ENCODE results near the gene MCRIP1. TPM values are rescaled to one million over a fixed set of nuclear protein-coding genes. Genes with fewer than 3 reads are reported as not detected.
A peak's percentile ranks its signal among the peaks of the same experiment; 100 is the strongest.

The MCRIP1 gene
- polyA plus RNA-seq, 1 donor, result 60.9 TPM

DNA sequence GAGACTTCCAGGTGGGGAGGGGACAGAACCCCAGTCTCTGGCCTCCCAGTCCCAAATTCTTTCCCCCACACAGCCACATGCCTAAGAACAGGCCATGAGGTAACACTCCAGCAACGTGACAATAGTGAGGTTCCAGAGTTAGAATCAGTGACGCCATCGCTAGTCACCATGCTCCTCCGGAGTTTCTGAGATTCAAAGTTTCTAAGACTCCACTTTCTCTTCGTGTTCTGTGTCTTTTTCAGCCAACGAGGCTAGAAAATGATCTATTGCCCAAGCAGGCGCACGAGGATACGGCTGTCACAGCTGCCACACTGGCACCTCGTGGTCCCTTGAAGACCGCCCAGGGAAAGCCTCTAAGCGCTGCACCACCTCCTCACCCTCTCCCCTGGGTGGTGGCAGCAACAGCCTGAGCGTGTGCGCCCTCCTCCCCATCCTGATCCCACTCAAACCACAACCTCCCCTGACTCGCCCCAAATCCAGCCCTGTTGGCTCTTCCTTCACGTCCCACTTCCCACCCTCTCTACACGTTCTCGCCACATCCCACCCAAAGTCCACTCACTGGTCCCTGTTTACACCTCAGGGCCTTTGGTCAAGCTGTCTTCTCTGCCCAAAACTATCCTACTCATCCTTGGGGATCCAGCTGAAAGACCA, 1.0 kb downstream of the MCRIP1 start:
- H3K4me1 ChIP-seq (ENCODE audit: control insufficient read depth, insufficient read depth, low read length), result peaks cover 18% of the 10 kb centered on the region
- H3K9me3 ChIP-seq (ENCODE audit: control insufficient read depth, low read depth, low read length), result peaks cover 2% of the 10 kb centered on the region
- peak in 1 of 2 donors; percentile 48 for DNase-seq
- WGBS (ENCODE audit: insufficient coverage, low lambda C conversion rate), result no CpG with 5 or more reads among the region's 18 CpGs
- H3K4me3 ChIP-seq (ENCODE audit: low read length), result peak overlapping the region; percentile 87
- peak overlapping the region; percentile 78 for H3K27ac ChIP-seq (ENCODE audit: low read length)
- no peaks in the 10 kb centered on the region for H3K27me3 ChIP-seq (ENCODE audit: control insufficient read depth, insufficient read depth, low read length)
- no peaks in the 10 kb centered on the region for H3K36me3 ChIP-seq (ENCODE audit: control insufficient read depth, insufficient read depth, low read length)

DNA sequence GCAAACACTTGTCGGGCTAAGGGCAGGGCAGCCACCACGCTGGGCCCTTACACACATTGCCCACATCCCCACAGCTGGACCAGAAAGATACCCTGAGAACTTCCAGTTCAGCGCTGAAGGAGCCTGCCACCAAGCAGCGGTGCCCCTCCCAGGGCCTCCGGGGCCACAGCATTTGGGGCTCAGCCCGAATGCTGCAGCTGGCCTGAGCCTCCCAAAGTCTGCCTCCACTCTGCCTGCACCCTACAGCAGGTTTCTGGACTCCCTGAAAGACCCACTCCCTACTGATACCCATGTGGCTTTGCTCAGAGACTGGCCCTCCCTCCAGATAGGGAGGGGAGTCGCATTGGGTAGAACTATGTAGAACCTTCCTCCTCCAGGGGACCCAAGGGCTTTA, 1.5 kb downstream of the MCRIP1 start:
- Histone ChIP-seq H3K27me3 (ENCODE audit: control insufficient read depth, insufficient read depth, low read length) (no peaks in the 10 kb centered on the region), H3K27ac (ENCODE audit: low read length) (no peak overlapping the region), H3K4me3 (ENCODE audit: low read length) (no peak overlapping the region), H3K36me3 (ENCODE audit: control insufficient read depth, insufficient read depth, low read length) (no peaks in the 10 kb centered on the region), H3K4me1 (ENCODE audit: control insufficient read depth, insufficient read depth, low read length) (peaks cover 18% of the 10 kb centered on the region), H3K9me3 (ENCODE audit: control insufficient read depth, low read depth, low read length) (peaks cover 2% of the 10 kb centered on the region)
- no CpG with 5 or more reads among the region's 7 CpGs for WGBS (ENCODE audit: insufficient coverage, low lambda C conversion rate)
- DNase-seq, result no peak

DNA sequence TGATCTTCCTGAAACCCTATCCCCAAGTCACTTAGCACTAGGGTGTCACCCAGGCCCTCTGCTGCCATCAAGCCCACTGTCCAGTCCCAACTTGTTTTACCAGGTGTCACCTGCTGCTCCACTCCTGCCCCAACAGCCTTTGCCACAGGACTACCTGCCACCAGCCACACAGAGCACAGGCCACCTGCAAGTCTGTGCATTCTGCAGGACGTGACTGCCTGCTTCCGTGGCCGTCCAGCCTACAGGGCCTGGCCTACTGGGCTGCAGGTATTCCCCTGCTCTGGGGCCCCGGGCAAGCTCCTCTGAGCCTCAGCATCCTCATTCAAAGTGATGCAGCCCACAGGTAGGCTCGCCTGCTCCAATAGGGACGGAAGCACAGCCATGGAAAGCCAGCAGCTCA, 3.2 kb downstream of the MCRIP1 start:
- Histone ChIP-seq H3K27me3 (ENCODE audit: control insufficient read depth, insufficient read depth, low read length) (no peaks in the 10 kb centered on the region), H3K36me3 (ENCODE audit: control insufficient read depth, insufficient read depth, low read length) (no peaks in the 10 kb centered on the region), H3K27ac (ENCODE audit: low read length) (no peak overlapping the region), H3K4me1 (ENCODE audit: control insufficient read depth, insufficient read depth, low read length) (peaks cover 18% of the 10 kb centered on the region), H3K4me3 (ENCODE audit: low read length) (no peak overlapping the region), H3K9me3 (ENCODE audit: control insufficient read depth, low read depth, low read length) (peaks cover 2% of the 10 kb centered on the region)
- no peak for DNase-seq
- no CpG with 5 or more reads among the region's 6 CpGs for WGBS (ENCODE audit: insufficient coverage, low lambda C conversion rate)

DNA sequence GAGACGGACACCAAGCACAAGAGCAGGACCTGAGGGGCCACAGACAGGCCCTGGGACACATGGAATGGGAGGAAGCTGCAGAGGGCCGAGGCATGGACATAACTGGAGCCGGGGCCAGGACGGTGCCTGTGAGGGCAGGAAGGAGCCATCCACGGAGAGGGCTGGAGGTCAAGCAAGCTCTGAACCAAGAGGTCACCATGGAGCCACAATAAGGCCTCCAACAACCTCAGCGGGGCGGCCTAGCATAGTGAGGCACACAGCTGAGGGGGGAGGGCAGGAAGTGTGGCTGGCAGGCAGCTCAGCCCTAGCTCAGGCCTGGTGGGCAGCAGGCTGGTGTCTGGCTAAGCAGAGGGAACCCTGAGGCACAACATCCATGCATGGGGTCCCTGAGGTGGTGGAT, 4.4 kb downstream of the MCRIP1 start:
- WGBS (ENCODE audit: insufficient coverage, low lambda C conversion rate), result no CpG with 5 or more reads among the region's 7 CpGs
- no peak for DNase-seq
- H3K4me3 ChIP-seq (ENCODE audit: low read length), result no peak overlapping the region
- H3K27me3 ChIP-seq (ENCODE audit: control insufficient read depth, insufficient read depth, low read length), result no peaks in the 10 kb centered on the region
- peaks cover 4% of the 10 kb centered on the region for H3K36me3 ChIP-seq (ENCODE audit: control insufficient read depth, insufficient read depth, low read length)
- no peak overlapping the region for H3K27ac ChIP-seq (ENCODE audit: low read length)
- H3K4me1 ChIP-seq (ENCODE audit: control insufficient read depth, insufficient read depth, low read length), result peaks cover 14% of the 10 kb centered on the region
- H3K9me3 ChIP-seq (ENCODE audit: control insufficient read depth, low read depth, low read length), result peaks cover 2% of the 10 kb centered on the region

DNA sequence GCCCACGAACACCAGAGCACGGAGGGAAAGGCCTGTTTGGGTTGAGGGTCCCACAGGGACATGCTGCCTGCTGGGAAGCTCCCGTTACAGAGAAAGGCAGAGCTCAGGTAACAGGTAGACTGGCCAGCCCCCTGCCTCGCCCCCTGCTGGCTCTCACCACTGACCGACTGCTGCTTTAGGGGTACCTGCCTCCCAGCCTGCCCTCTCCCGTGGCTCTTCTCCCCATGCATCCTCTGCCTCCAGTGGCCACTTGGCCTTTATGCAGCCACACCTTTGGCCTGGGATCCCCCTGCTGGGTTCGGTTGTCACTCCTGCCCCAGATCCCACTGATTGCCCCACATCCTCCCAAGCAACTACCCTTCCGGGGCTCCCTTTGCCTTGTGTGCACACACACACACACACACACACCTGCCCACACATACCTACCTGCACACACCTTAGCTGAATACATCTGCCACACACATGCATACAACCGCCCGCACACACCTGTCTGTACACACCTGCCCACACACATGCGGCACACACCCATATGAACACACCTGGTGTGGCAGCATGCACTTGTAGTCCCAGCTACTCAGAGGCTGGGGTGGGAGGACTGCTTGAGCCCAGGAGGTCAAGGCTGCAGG, 7.1 kb downstream of the MCRIP1 start:
- Histone ChIP-seq H3K4me3 (ENCODE audit: low read length) (no peak overlapping the region), H3K36me3 (ENCODE audit: control insufficient read depth, insufficient read depth, low read length) (peaks cover 18% of the 10 kb centered on the region), H3K4me1 (ENCODE audit: control insufficient read depth, insufficient read depth, low read length) (peaks cover 18% of the 10 kb centered on the region), H3K27ac (ENCODE audit: low read length) (no peak overlapping the region), H3K9me3 (ENCODE audit: control insufficient read depth, low read depth, low read length) (peaks cover 4% of the 10 kb centered on the region), H3K27me3 (ENCODE audit: control insufficient read depth, insufficient read depth, low read length) (no peaks in the 10 kb centered on the region)
- DNase-seq, result no peak
- WGBS (ENCODE audit: insufficient coverage, low lambda C conversion rate), result no CpG with 5 or more reads among the region's 11 CpGs

DNA sequence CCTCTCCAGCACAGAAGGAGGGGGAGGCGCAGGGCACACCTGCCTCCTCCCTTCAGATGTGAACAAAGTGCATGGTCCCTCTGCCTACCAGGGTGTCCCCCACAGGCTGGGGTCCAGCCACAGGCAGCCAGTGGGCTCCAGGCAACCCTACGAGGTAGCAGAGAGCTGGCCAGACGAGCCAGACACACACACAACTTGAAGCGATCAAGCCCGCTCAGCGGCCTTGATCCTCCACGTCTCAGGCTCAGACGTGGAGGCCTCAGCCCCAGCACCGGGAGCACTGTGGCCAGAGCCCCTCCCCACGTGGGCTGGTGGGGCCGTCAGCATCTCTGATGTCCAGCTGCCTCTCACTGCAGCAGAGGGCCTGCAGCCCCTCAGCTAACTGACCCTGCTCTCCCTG, 8.5 kb downstream of the MCRIP1 start:
- Histone ChIP-seq H3K27me3 (ENCODE audit: control insufficient read depth, insufficient read depth, low read length) (no peaks in the 10 kb centered on the region), H3K4me3 (ENCODE audit: low read length) (no peak overlapping the region), H3K4me1 (ENCODE audit: control insufficient read depth, insufficient read depth, low read length) (peaks cover 18% of the 10 kb centered on the region), H3K36me3 (ENCODE audit: control insufficient read depth, insufficient read depth, low read length) (peaks cover 18% of the 10 kb centered on the region), H3K27ac (ENCODE audit: low read length) (no peak overlapping the region), H3K9me3 (ENCODE audit: control insufficient read depth, low read depth, low read length) (peaks cover 4% of the 10 kb centered on the region)
- WGBS (ENCODE audit: insufficient coverage, low lambda C conversion rate), result no CpG with 5 or more reads among the region's 11 CpGs
- no peak for DNase-seq

DNA sequence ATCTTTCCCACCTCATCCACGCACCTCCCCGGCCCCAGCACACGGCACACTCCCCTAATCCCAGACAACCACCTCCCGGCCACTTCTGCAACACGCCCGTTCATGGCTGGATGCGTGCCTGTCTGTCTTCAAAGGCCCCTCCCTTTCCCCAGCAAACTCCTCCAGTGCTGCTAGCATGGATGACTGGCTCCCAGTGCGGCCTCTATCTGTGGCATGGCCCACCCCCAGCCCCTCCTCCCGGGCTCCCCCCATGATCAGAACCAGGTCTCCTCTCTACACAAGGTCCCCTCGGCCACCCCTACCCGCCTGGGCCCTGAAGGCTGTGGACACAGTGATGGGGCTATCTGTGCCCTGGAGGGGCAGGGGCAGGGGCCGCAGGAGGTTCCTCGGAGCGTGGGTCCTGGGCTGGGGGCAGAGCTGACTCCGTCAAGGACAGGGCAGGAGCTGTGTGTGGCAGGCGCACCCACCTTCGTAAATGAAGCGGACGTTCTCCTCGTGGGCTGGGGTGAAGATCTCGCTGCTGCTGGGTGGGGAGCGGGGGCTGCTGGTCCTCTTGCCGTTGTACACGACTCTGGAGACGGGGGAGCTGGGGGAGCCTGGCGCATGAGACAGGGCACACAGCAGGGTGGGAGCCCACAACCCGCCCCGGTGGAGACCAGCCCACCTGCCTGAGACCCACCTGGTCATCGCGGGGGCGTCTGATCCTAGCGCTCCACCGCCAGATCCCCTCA, 9.1 kb downstream of the MCRIP1 start:
- peaks cover 18% of the 10 kb centered on the region for H3K36me3 ChIP-seq (ENCODE audit: control insufficient read depth, insufficient read depth, low read length)
- peaks cover 4% of the 10 kb centered on the region for H3K9me3 ChIP-seq (ENCODE audit: control insufficient read depth, low read depth, low read length)
- no peak for DNase-seq
- 60% methylated on average over 2 of the region's 33 CpGs for WGBS (ENCODE audit: insufficient coverage, low lambda C conversion rate)
- no peak overlapping the region for H3K4me3 ChIP-seq (ENCODE audit: low read length)
- no peaks in the 10 kb centered on the region for H3K27me3 ChIP-seq (ENCODE audit: control insufficient read depth, insufficient read depth, low read length)
- H3K27ac ChIP-seq (ENCODE audit: low read length), result no peak overlapping the region
- peaks cover 18% of the 10 kb centered on the region for H3K4me1 ChIP-seq (ENCODE audit: control insufficient read depth, insufficient read depth, low read length)

DNA sequence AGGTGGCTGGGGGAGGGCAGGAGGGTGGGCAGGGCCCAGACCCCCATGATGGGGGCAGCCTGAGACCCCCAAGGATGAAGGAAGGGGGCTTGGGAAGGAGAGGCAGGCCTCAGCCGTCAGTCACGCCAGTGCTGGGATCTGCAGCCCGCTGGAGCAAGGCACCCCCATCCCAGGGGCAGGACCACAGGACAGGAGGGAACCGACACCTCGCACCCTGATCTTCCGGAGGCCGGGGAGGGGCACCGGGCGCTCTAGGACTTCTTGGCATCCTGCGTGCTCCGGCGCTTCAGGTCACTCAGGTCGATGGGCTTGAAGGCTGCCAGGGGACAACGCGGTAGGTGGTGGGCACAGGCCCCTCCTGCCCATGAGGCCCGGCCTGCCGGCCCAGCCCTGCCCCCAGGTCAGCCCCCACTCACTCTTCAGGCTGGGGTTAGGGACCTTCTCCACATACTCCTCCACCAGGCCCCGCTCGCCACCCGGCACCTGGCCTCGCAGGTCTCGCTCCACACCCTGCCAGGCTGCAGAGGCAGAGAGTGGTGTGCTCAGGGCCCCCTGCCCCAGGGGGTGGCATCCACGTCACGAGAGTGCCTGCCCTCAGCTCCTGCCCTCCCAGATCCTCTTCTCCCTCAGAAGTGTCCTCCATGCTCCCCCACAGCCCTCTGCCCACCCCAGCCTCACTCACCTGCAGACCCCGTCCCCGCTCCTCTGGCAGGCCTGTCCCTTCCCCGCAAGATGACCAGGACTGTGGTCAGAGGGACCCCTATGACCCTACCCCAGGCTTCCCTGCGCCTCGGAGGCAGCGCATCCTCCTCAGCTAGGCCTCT, 9.9 kb downstream of the MCRIP1 start:
- Histone ChIP-seq H3K4me1 (ENCODE audit: control insufficient read depth, insufficient read depth, low read length) (peaks cover 18% of the 10 kb centered on the region), H3K27me3 (ENCODE audit: control insufficient read depth, insufficient read depth, low read length) (no peaks in the 10 kb centered on the region), H3K9me3 (ENCODE audit: control insufficient read depth, low read depth, low read length) (peaks cover 4% of the 10 kb centered on the region), H3K4me3 (ENCODE audit: low read length) (no peak overlapping the region), H3K27ac (ENCODE audit: low read length) (no peak overlapping the region), H3K36me3 (ENCODE audit: control insufficient read depth, insufficient read depth, low read length) (peaks cover 18% of the 10 kb centered on the region)
- DNase-seq, result no peak
- no CpG with 5 or more reads among the region's 30 CpGs for WGBS (ENCODE audit: insufficient coverage, low lambda C conversion rate)

DNA sequence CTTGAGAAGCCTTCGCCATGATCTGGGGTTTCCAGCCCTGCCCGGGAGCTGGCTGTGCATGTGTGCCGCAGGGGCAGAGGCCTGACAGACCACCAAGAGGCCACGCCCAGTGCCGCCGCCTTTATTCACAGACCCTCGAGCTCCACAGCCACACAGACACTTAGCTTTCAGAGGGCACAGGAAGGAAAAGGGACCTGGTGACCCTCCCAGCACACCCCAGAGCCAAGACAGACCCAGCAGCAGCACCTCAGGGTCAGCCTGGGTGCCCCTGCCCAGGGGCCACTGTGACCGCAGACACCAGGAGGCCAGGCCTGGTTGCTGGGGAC, 10.8 kb downstream of the MCRIP1 start:
- peaks cover 18% of the 10 kb centered on the region for H3K36me3 ChIP-seq (ENCODE audit: control insufficient read depth, insufficient read depth, low read length)
- H3K4me3 ChIP-seq (ENCODE audit: low read length), result no peak overlapping the region
- no peak for DNase-seq
- peaks cover 18% of the 10 kb centered on the region for H3K4me1 ChIP-seq (ENCODE audit: control insufficient read depth, insufficient read depth, low read length)
- H3K9me3 ChIP-seq (ENCODE audit: control insufficient read depth, low read depth, low read length), result peaks cover 4% of the 10 kb centered on the region
- H3K27ac ChIP-seq (ENCODE audit: low read length), result peak overlapping the region; percentile 95
- H3K27me3 ChIP-seq (ENCODE audit: control insufficient read depth, insufficient read depth, low read length), result no peaks in the 10 kb centered on the region
- no CpG with 5 or more reads among the region's 8 CpGs for WGBS (ENCODE audit: insufficient coverage, low lambda C conversion rate)

DNA sequence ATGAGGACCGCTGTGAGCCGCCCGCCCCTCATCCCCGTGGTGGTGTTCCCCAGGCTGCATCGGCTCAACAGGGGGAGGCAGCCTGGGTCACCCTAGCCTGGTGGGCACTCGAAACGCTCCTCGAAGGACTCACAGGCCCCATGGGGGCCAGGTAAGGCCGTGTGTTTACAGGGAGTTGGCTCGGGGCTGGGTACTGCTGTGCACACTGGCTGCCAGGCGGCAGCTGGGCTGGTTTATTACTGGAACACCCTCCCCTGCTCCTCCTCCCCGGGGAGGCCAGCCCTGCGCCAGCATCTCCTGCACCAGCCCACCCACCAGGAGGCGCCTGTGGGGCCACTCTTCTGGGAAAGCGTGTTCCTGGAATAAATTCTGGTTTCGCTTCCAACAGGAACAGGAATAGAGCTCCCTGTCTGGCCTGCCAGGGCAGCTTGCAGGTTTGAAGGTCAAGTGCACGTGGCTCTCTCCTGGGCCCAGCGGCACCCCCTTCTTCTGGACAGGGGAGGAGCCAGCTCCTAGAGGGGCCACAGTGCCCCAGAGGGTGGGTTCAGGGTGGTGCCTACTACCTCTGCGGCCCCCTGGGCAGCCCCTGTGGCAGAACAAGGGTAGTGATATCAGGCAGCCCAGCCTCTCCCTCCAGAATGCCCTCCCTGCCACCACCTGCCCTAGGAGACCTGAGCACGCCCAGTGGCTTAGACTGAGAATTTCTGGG, 11.3 kb downstream of the MCRIP1 start:
- Histone ChIP-seq H3K4me1 (ENCODE audit: control insufficient read depth, insufficient read depth, low read length) (peaks cover 18% of the 10 kb centered on the region), H3K4me3 (ENCODE audit: low read length) (no peak overlapping the region), H3K27me3 (ENCODE audit: control insufficient read depth, insufficient read depth, low read length) (no peaks in the 10 kb centered on the region), H3K36me3 (ENCODE audit: control insufficient read depth, insufficient read depth, low read length) (peaks cover 18% of the 10 kb centered on the region), H3K27ac (ENCODE audit: low read length) (peak overlapping the region; percentile 95), H3K9me3 (ENCODE audit: control insufficient read depth, low read depth, low read length) (peaks cover 4% of the 10 kb centered on the region)
- WGBS (ENCODE audit: insufficient coverage, low lambda C conversion rate), result no CpG with 5 or more reads among the region's 20 CpGs
- DNase-seq, result peak; percentile 91 to 97

Data from large intestine (tissue), 3 donors.